Breast epithelium (tissue), 4 donors: ENCODE measurements around the gene MORN1. TPM values are rescaled to one million over a fixed set of nuclear protein-coding genes. Genes with fewer than 3 reads are reported as not detected.

Source experiments
- DNase-seq, 2 donors: peaks; one replicate each; pipeline ENCODE4 v3.0.0-alpha.2; 2019; ENCODE audit warnings: low spot score in 2 of 2
- H3K27ac ChIP-seq, 2 donors: fragments of 200-600 bp; sonication (generic) in 1 of 2; one replicate each; pipeline ENCODE4 v1.5.1; 2016 to 2019; ENCODE audit warnings: mild to moderate bottlenecking in 1 of 2
- H3K27me3 ChIP-seq, 2 donors: fragments of 200-600 bp; sonication (generic) in 1 of 2; one replicate each; pipeline versions ENCODE4 v1.5.1 to v1.6.0; 2017 to 2019; ENCODE audit warnings: control low read depth in 1 of 2, mild to moderate bottlenecking in 1 of 2
- H3K36me3 ChIP-seq: fragments of 200-600 bp; one replicate; pipeline ENCODE4 v1.5.1; 2019
- H3K4me1 ChIP-seq, 2 donors: fragments of 200-600 bp; sonication (generic); one replicate each; pipeline ENCODE4 v1.5.1; 2016 to 2019; ENCODE audit warnings: control low read depth in 1 of 2
- H3K4me3 ChIP-seq, 3 donors: fragments of 200-600 bp; sonication (generic); 1 replicate in 2 of 3; 2 replicates in 1 of 3; pipeline ENCODE4 v1.5.1; 2016 to 2019; ENCODE audit warnings: mild to moderate bottlenecking in 3 of 3, moderate library complexity in 2 of 3
- H3K9me3 ChIP-seq, 2 donors: fragments of 200-600 bp; sonication (generic) in 1 of 2; one replicate each; pipeline ENCODE4 v1.5.1; 2016 to 2019; ENCODE audit warnings: control low read depth in 1 of 2
- CTCF ChIP-seq, 3 donors: fragments of 450-650 bp; IDR thresholded peaks; one replicate each; pipeline ENCODE4 v1.5.1; 2016 to 2017; ENCODE audit warnings: antibody characterized with exemption in 3 of 3, mild to moderate bottlenecking in 3 of 3, moderate library complexity in 3 of 3
- POLR2A ChIP-seq: fragments of 450-650 bp; IDR thresholded peaks from one replicate; pipeline ENCODE4 v1.6.1; 2016; ENCODE audit warnings: antibody characterized with exemption, mild to moderate bottlenecking, moderate library complexity
- POLR2AphosphoS5 ChIP-seq, 3 donors: sonication (generic); formaldehyde crosslinking; IDR thresholded peaks; one replicate each; pipeline ENCODE4 v1.6.1; 2017; ENCODE audit warnings: antibody characterized with exemption in 3 of 3
- intact Hi-C: fragments of 100-400 bp; cut with DNase I; formaldehyde crosslinking; loops from one replicate; pipeline ENCODE4 v1.15.1; 2023; ENCODE audit warnings: low total_unique reads
- total RNA-seq, 3 donors: library from RNA; depleted of rRNA; stranded (reverse); fragments of >200 nt; gene quantifications; one replicate each; pipeline ENCODE4 v1.1.0, GENCODE V29; 2016

The MORN1 gene
- total RNA-seq, 3 donors from 2014 or later, result 4.0 to 18.1 (median 17.7) TPM

- Histone ChIP-seq H3K4me1 (peaks cover 8 to 11% of the 10 kb centered on the region in 2 donors), H3K36me3 (peaks cover 12% of the 10 kb centered on the region), H3K4me3 (no peak overlapping the region), H3K9me3 (no peaks in the 10 kb centered on the region), H3K27ac (peak overlapping the region; percentile 25 to 52), H3K27me3 (no peaks in the 10 kb centered on the region)
- intact Hi-C loops, result no loop called here
- no peak for TF ChIP-seq POLR2A
- TF ChIP-seq CTCF (IDR thresholded peaks at IDR 0.05), result no peak
- no peak for TF ChIP-seq POLR2AphosphoS5 (IDR thresholded peaks at IDR 0.05)
- DNase-seq, result no peak
These were observed 87.6 kb downstream of the MORN1 start for GRCh38 chr1:2303781-2304180.

- peak overlapping the region; percentile 33 to 52 for H3K27ac ChIP-seq
- H3K4me3 ChIP-seq, result peak overlapping the region in 1 of 3 donors; percentile 11
- no peak for TF ChIP-seq POLR2AphosphoS5 (IDR thresholded peaks at IDR 0.05)
- no peak for TF ChIP-seq CTCF (IDR thresholded peaks at IDR 0.05)
- TF ChIP-seq POLR2A, result no peak
- DNase-seq, result no peak
- no peaks in the 10 kb centered on the region for H3K27me3 ChIP-seq
- intact Hi-C loops, result no loop called here
- H3K9me3 ChIP-seq, result no peaks in the 10 kb centered on the region
- H3K4me1 ChIP-seq, result peaks cover 8 to 17% of the 10 kb centered on the region in 2 donors
- peaks cover 12% of the 10 kb centered on the region for H3K36me3 ChIP-seq
These were observed 88.2 kb downstream of the MORN1 start for GRCh38 chr1:2303016-2303775.

- H3K27ac ChIP-seq, result peak overlapping the region in 1 of 2 donors; percentile 86
- no peaks in the 10 kb centered on the region for H3K9me3 ChIP-seq
- H3K4me1 ChIP-seq, result peaks cover 8 to 17% of the 10 kb centered on the region in 2 donors
- TF ChIP-seq POLR2AphosphoS5 (IDR thresholded peaks at IDR 0.05) (no peak), CTCF (IDR thresholded peaks at IDR 0.05) (no peak), POLR2A (no peak)
- H3K4me3 ChIP-seq, result no peak overlapping the region
- H3K36me3 ChIP-seq, result peaks cover 12% of the 10 kb centered on the region
- no peaks in the 10 kb centered on the region for H3K27me3 ChIP-seq
- DNase-seq, result no peak
- intact Hi-C loops, result loop anchor here (1.0 kb wide), 1 partner anchor 19 kb away; no protein-coding TSS in a partner anchor
These were observed 88.9 kb downstream of the MORN1 start for GRCh38 chr1:2302292-2302925.

GRCh38 chr1:2301607-2302291, 89.6 kb downstream of the MORN1 start:
- peaks cover 8 to 17% of the 10 kb centered on the region in 2 donors for H3K4me1 ChIP-seq
- H3K9me3 ChIP-seq, result no peaks in the 10 kb centered on the region
- no peak for TF ChIP-seq CTCF (IDR thresholded peaks at IDR 0.05)
- TF ChIP-seq POLR2AphosphoS5 (IDR thresholded peaks at IDR 0.05), result no peak
- TF ChIP-seq POLR2A, result no peak
- no peak for DNase-seq
- H3K4me3 ChIP-seq, result peak overlapping the region in 1 of 3 donors; percentile 51
- H3K36me3 ChIP-seq, result peaks cover 7% of the 10 kb centered on the region
- H3K27ac ChIP-seq, result peak overlapping the region; percentile 61 to 86
- no peaks in the 10 kb centered on the region for H3K27me3 ChIP-seq
- intact Hi-C loops, result loop anchor here (1.0 kb wide), 1 partner anchor 18 kb away; no protein-coding TSS in a partner anchor
